Fibroblast of lung (primary cell): ENCODE results near the gene CECR2. TPM values are rescaled to one million over a fixed set of nuclear protein-coding genes. Genes with fewer than 3 reads are reported as not detected.

Source experiments
- DNase-seq, 2 donors: peaks; one replicate each; pipeline versions ENCODE4 v3.0.0 to v3.0.0-alpha.2; 2010; ENCODE audit warnings: low read depth in 2 of 2
- H2AFZ ChIP-seq: 2 replicates; pipeline ENCODE4 v1.5.1; 2012; ENCODE audit warnings: low read length, control low read depth, inconsistent platforms
- H3K27ac ChIP-seq: 2 replicates; pipeline ENCODE4 v1.5.1; 2011; ENCODE audit warnings: low read length, control low read depth; ENCODE audit not compliant: insufficient read depth
- H3K27me3 ChIP-seq: 2 replicates; pipeline ENCODE4 v1.5.1; 2011; ENCODE audit warnings: mild to moderate bottlenecking, low read length; ENCODE audit not compliant: control insufficient read depth, insufficient read depth
- H3K36me3 ChIP-seq: 2 replicates; pipeline ENCODE4 v1.5.1; 2011; ENCODE audit warnings: low read length; ENCODE audit not compliant: control insufficient read depth, insufficient read depth
- H3K4me1 ChIP-seq: 2 replicates; pipeline ENCODE4 v1.5.1; 2011; ENCODE audit warnings: low read length; ENCODE audit not compliant: control insufficient read depth, insufficient read depth; ENCODE audit errors: extremely low read depth
- H3K4me2 ChIP-seq: 2 replicates; pipeline ENCODE4 v1.5.1; 2011; ENCODE audit warnings: low read length, control low read depth; ENCODE audit not compliant: insufficient read depth; ENCODE audit errors: extremely low read depth
- H3K4me3 ChIP-seq, 4 experiments: fragments of 200-600 bp in 1 of 4; sonication (generic) in 1 of 4; replicated peaks in 1 of 4; 2 replicates each; pipeline ENCODE4 v1.5.1; 2011 to 2016; ENCODE audit warnings: low read length in 4 of 4, low read depth in 3 of 4, mild to moderate bottlenecking in 3 of 4, control low read depth in 2 of 4, inconsistent platforms in 1 of 4, mixed read lengths in 1 of 4; ENCODE audit not compliant: insufficient read depth in 1 of 4; ENCODE audit errors: control extremely low read depth in 1 of 4
- H3K79me2 ChIP-seq: 2 replicates; pipeline ENCODE4 v1.5.1; 2012; ENCODE audit warnings: mild to moderate bottlenecking, low read length, inconsistent platforms; ENCODE audit not compliant: control insufficient read depth, insufficient read depth
- H3K9ac ChIP-seq: 2 replicates; pipeline ENCODE4 v1.5.1; 2011; ENCODE audit warnings: mild to moderate bottlenecking, low read length, control low read depth; ENCODE audit not compliant: insufficient read depth
- H3K9me3 ChIP-seq: 2 replicates; pipeline ENCODE4 v1.5.1; 2012; ENCODE audit warnings: low read depth, low read length; ENCODE audit not compliant: control insufficient read depth, insufficient read depth
- H4K20me1 ChIP-seq: 2 replicates; pipeline ENCODE4 v1.5.1; 2011; ENCODE audit warnings: low read length; ENCODE audit not compliant: control insufficient read depth, insufficient read depth; ENCODE audit errors: extremely low read depth
- CTCF ChIP-seq, 2 donors: IDR thresholded peaks in 1 of 2; conservative IDR thresholded peaks in 1 of 2; 1 replicate in 1 of 2; 2 replicates in 1 of 2; pipeline ENCODE4 v1.5.1; 2011 to 2012; ENCODE audit warnings: low read length in 2 of 2, control low read depth in 1 of 2, inconsistent platforms in 1 of 2, low read depth in 1 of 2, mild to moderate bottlenecking in 1 of 2
- EZH2 ChIP-seq: IDR thresholded peaks from 2 replicates; pipeline ENCODE4 v1.5.1; 2012; ENCODE audit warnings: low read length, control low read depth, mild to moderate bottlenecking; ENCODE audit errors: missing control alignments
- polyA plus RNA-seq, 2 donors: library from polyadenylated mRNA; depleted of rRNA in 1 of 2; stranded (reverse) in 1 of 2; unstranded in 1 of 2; fragments of >200 nt; gene quantifications; 2 replicates each; pipeline ENCODE4 v1.2.1, GENCODE V29; 2011 to 2012; ENCODE audit warnings: missing spikeins in 1 of 2
- total RNA-seq: library from RNA; depleted of rRNA; stranded (reverse); fragments of >200 nt; gene quantifications from 2 replicates; pipeline ENCODE4 v1.2.1, GENCODE V29; 2014

The CECR2 gene
- total and polyA plus RNA-seq, 2 donors (not counting 1 experiment from before 2014, with no cell fraction given): under 0.01 to 0.09 TPM

- Histone ChIP-seq H3K79me2 (no peaks in the 10 kb centered on the region), H4K20me1 (no peaks in the 10 kb centered on the region), H2AFZ (no peak overlapping the region), H3K9ac (no peak overlapping the region), H3K4me3 (no peak overlapping the region), H3K4me2 (no peak overlapping the region), H3K36me3 (no peaks in the 10 kb centered on the region), H3K27ac (no peak overlapping the region), H3K9me3 (no peaks in the 10 kb centered on the region), H3K27me3 (no peaks in the 10 kb centered on the region), H3K4me1 (no peaks in the 10 kb centered on the region)
- no peak for TF ChIP-seq EZH2
- no peak for TF ChIP-seq CTCF (conservative IDR thresholded peaks at IDR 0.05 in 1 of 2, IDR thresholded peaks at IDR 0.05 in 1 of 2; ENCODE audit: low read depth in 1 of 2, low read length in 2 of 2)
- no peak for DNase-seq
Measured at GRCh38 chr22:17444204-17444504, 74.9 kb downstream of the CECR2 start.

GRCh38 chr22:17446698-17447097 lies 77.4 kb downstream of the CECR2 start:
- H2AFZ ChIP-seq: no peak overlapping the region
- H3K9ac ChIP-seq: no peak overlapping the region
- no peak overlapping the region for H3K27ac ChIP-seq
- H3K4me2 ChIP-seq: no peak overlapping the region
- H3K79me2 ChIP-seq: no peaks in the 10 kb centered on the region
- H4K20me1 ChIP-seq: no peaks in the 10 kb centered on the region
- H3K27me3 ChIP-seq: no peaks in the 10 kb centered on the region
- no peaks in the 10 kb centered on the region for H3K9me3 ChIP-seq
- DNase-seq: no peak
- no peaks in the 10 kb centered on the region for H3K36me3 ChIP-seq
- no peaks in the 10 kb centered on the region for H3K4me1 ChIP-seq
- no peak for TF ChIP-seq EZH2
- no peak for TF ChIP-seq CTCF (conservative IDR thresholded peaks at IDR 0.05 in 1 of 2, IDR thresholded peaks at IDR 0.05 in 1 of 2; ENCODE audit: low read depth in 1 of 2, low read length in 2 of 2)
- no peak overlapping the region for H3K4me3 ChIP-seq

- no peaks in the 10 kb centered on the region for H4K20me1 ChIP-seq
- H3K79me2 ChIP-seq: no peaks in the 10 kb centered on the region
- H3K4me1 ChIP-seq: no peaks in the 10 kb centered on the region
- no peaks in the 10 kb centered on the region for H3K27me3 ChIP-seq
- TF ChIP-seq EZH2 (no peak), CTCF (conservative IDR thresholded peaks at IDR 0.05 in 1 of 2, IDR thresholded peaks at IDR 0.05 in 1 of 2; ENCODE audit: low read depth in 1 of 2, low read length in 2 of 2) (no peak)
- H3K9me3 ChIP-seq: no peaks in the 10 kb centered on the region
- no peak overlapping the region for H3K27ac ChIP-seq
- no peak overlapping the region for H3K4me3 ChIP-seq
- DNase-seq: no peak
- H3K36me3 ChIP-seq: no peaks in the 10 kb centered on the region
- no peak overlapping the region for H3K4me2 ChIP-seq
- H3K9ac ChIP-seq: no peak overlapping the region
- H2AFZ ChIP-seq: no peak overlapping the region
Measured at GRCh38 chr22:17451316-17451715, 82.1 kb downstream of the CECR2 start.
